Neural cell (in vitro differentiated cells): Measurements from ENCODE around the gene AGT. TPM values are rescaled to one million over a fixed set of nuclear protein-coding genes. Genes with fewer than 3 reads are reported as not detected.

Experiments
- H2AFZ ChIP-seq: fragments of 200-600, 300-800 bp; sonication (generic), shearing (Covaris generic); 2 replicates; pipeline ENCODE4 v1.6.0; 2014; ENCODE audit warnings: low read depth, mild to moderate bottlenecking, antibody characterized with exemption, low read length, moderate library complexity
- H3F3A ChIP-seq: fragments of 200-600 bp; shearing (Covaris generic); 2 replicates; pipeline ENCODE4 v1.6.1; 2016; ENCODE audit warnings: mild to moderate bottlenecking, moderate library complexity, mixed read lengths, antibody characterized with exemption, low read length; ENCODE audit not compliant: insufficient read depth, poor library complexity, severe bottlenecking
- H3K27ac ChIP-seq: fragments of 200-600, 300-800 bp; sonication (generic), shearing (Covaris generic); 2 replicates; pipeline ENCODE4 v1.5.1; 2014; ENCODE audit warnings: mild to moderate bottlenecking, low read length, moderate library complexity
- H3K27me3 ChIP-seq: fragments of 300-800, 200-600 bp; sonication (generic), shearing (Covaris generic); 2 replicates; pipeline ENCODE4 v1.6.0; 2014; ENCODE audit warnings: mild to moderate bottlenecking, low read depth, low read length, moderate library complexity; ENCODE audit not compliant: insufficient read depth
- H3K36me3 ChIP-seq: fragments of 300-800, 200-600 bp; sonication (generic), shearing (Covaris generic); 2 replicates; pipeline ENCODE4 v1.5.1; 2014; ENCODE audit warnings: mild to moderate bottlenecking, antibody characterized with exemption, low read length, moderate library complexity; ENCODE audit not compliant: insufficient read depth
- H3K4me2 ChIP-seq: fragments of 300-800, 200-600 bp; sonication (generic), shearing (Covaris generic); 2 replicates; pipeline ENCODE4 v1.6.0; 2014; ENCODE audit warnings: mild to moderate bottlenecking, low read length
- H3K4me3 ChIP-seq: fragments of 300-800, 200-600 bp; sonication (generic), shearing (Covaris generic); 2 replicates; pipeline ENCODE4 v1.5.1; 2014; ENCODE audit warnings: mild to moderate bottlenecking, low read length, moderate library complexity
- H3K79me2 ChIP-seq: fragments of 200-600 bp; shearing (Covaris generic); replicated peaks from 2 replicates; pipeline ENCODE4 v1.6.0; 2014; ENCODE audit warnings: mild to moderate bottlenecking, low read length, moderate library complexity; ENCODE audit not compliant: insufficient read depth
- H3K9ac ChIP-seq: fragments of 300-800, 200-600 bp; sonication (generic), shearing (Covaris generic); 2 replicates; pipeline ENCODE4 v1.6.1; 2016; ENCODE audit warnings: mild to moderate bottlenecking, low read length, mixed read lengths
- H3K9me2 ChIP-seq: fragments of 200-600 bp; shearing (Covaris generic); 2 replicates; pipeline ENCODE4 v1.6.1; 2016; ENCODE audit warnings: mild to moderate bottlenecking, low read length, mixed read lengths; ENCODE audit not compliant: insufficient read depth
- H3K9me3 ChIP-seq: fragments of 200-600, 300-800 bp; sonication (generic), shearing (Covaris generic); 2 replicates; pipeline ENCODE4 v1.6.1; 2016; ENCODE audit warnings: mild to moderate bottlenecking, mixed run types, low read length, moderate library complexity, mixed read lengths
- H4K20me1 ChIP-seq: fragments of 200-600 bp; shearing (Covaris generic); 2 replicates; pipeline ENCODE4 v1.6.1; 2016; ENCODE audit warnings: mild to moderate bottlenecking, mixed run types; ENCODE audit not compliant: insufficient read depth
- EP300 ChIP-seq: fragments of 450-650 bp; conservative IDR thresholded peaks from 2 replicates; pipeline ENCODE4 v1.6.1; 2014; ENCODE audit warnings: antibody characterized with exemption, mild to moderate bottlenecking, moderate library complexity; ENCODE audit not compliant: poor library complexity, severe bottlenecking
- EZH2 ChIP-seq: fragments of 200-600, 300-800 bp; shearing (Covaris generic), sonication (generic); IDR thresholded peaks from 2 replicates; pipeline ENCODE4 v1.6.1; 2014; ENCODE audit warnings: antibody characterized with exemption, low read length, borderline replicate concordance, mild to moderate bottlenecking; ENCODE audit not compliant: insufficient read depth, poor library complexity, severe bottlenecking
- MXI1 ChIP-seq: fragments of 450-650 bp; conservative IDR thresholded peaks from 2 replicates; pipeline ENCODE4 v1.6.1; 2014; ENCODE audit warnings: antibody characterized with exemption, mild to moderate bottlenecking; ENCODE audit not compliant: poor library complexity, severe bottlenecking
- POLR2AphosphoS5 ChIP-seq: IDR thresholded peaks from 2 replicates; pipeline ENCODE4 v1.6.1; 2012
- RAD21 ChIP-seq: fragments of 450-650 bp; conservative IDR thresholded peaks from 2 replicates; pipeline ENCODE4 v1.6.1; 2014; ENCODE audit warnings: antibody characterized with exemption, mild to moderate bottlenecking, moderate library complexity
- SMC3 ChIP-seq: fragments of 450-650 bp; conservative IDR thresholded peaks from 2 replicates; pipeline ENCODE4 v1.6.1; 2014; ENCODE audit warnings: antibody characterized with exemption, mild to moderate bottlenecking, moderate library complexity; ENCODE audit not compliant: poor library complexity
- TAF1 ChIP-seq: IDR thresholded peaks from 2 replicates; pipeline ENCODE4 v1.6.1; 2012; ENCODE audit warnings: low read depth
- polyA plus RNA-seq: library from polyadenylated mRNA; depleted of rRNA; stranded (reverse); fragments of >200 nt; gene quantifications from 2 replicates; pipeline ENCODE4 v1.2.3, GENCODE V29; 2014
- TF ChIP-seq, protein P1 (sequence below): IDR thresholded peaks from 2 replicates; pipeline ENCODE4 v1.6.1; 2012; ENCODE audit warnings: borderline replicate concordance
- TF ChIP-seq, protein P2 (sequence below): fragments of 450-650 bp; IDR thresholded peaks from 2 replicates; pipeline ENCODE4 v1.5.1; 2014; ENCODE audit warnings: antibody characterized with exemption, mild to moderate bottlenecking, moderate library complexity; ENCODE audit not compliant: poor library complexity, severe bottlenecking

Gene AGT
- polyA plus RNA-seq, 1 donor from 2014 or later: not detected

- Histone ChIP-seq H3K79me2 (no peaks in the 10 kb centered on the region), H3K27me3 (no peaks in the 10 kb centered on the region), H2AFZ (no peak overlapping the region), H4K20me1 (no peaks in the 10 kb centered on the region), H3K36me3 (no peaks in the 10 kb centered on the region), H3K4me2 (no peak overlapping the region), H3K4me3 (no peak overlapping the region), H3K27ac (no peak overlapping the region), H3F3A (no peaks in the 10 kb centered on the region), H3K9me3 (no peaks in the 10 kb centered on the region), H3K9me2 (no peaks in the 10 kb centered on the region), H3K9ac (no peak overlapping the region)
- TF ChIP-seq POLR2AphosphoS5 (no peak), SMC3 (no peak), MXI1 (no peak), TAF1 (no peak), EZH2 (no peak), EP300 (no peak), RAD21 (no peak)
- TF ChIP-seq, protein P1, sequence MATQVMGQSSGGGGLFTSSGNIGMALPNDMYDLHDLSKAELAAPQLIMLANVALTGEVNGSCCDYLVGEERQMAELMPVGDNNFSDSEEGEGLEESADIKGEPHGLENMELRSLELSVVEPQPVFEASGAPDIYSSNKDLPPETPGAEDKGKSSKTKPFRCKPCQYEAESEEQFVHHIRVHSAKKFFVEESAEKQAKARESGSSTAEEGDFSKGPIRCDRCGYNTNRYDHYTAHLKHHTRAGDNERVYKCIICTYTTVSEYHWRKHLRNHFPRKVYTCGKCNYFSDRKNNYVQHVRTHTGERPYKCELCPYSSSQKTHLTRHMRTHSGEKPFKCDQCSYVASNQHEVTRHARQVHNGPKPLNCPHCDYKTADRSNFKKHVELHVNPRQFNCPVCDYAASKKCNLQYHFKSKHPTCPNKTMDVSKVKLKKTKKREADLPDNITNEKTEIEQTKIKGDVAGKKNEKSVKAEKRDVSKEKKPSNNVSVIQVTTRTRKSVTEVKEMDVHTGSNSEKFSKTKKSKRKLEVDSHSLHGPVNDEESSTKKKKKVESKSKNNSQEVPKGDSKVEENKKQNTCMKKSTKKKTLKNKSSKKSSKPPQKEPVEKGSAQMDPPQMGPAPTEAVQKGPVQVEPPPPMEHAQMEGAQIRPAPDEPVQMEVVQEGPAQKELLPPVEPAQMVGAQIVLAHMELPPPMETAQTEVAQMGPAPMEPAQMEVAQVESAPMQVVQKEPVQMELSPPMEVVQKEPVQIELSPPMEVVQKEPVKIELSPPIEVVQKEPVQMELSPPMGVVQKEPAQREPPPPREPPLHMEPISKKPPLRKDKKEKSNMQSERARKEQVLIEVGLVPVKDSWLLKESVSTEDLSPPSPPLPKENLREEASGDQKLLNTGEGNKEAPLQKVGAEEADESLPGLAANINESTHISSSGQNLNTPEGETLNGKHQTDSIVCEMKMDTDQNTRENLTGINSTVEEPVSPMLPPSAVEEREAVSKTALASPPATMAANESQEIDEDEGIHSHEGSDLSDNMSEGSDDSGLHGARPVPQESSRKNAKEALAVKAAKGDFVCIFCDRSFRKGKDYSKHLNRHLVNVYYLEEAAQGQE: no peak
- TF ChIP-seq, protein P2, sequence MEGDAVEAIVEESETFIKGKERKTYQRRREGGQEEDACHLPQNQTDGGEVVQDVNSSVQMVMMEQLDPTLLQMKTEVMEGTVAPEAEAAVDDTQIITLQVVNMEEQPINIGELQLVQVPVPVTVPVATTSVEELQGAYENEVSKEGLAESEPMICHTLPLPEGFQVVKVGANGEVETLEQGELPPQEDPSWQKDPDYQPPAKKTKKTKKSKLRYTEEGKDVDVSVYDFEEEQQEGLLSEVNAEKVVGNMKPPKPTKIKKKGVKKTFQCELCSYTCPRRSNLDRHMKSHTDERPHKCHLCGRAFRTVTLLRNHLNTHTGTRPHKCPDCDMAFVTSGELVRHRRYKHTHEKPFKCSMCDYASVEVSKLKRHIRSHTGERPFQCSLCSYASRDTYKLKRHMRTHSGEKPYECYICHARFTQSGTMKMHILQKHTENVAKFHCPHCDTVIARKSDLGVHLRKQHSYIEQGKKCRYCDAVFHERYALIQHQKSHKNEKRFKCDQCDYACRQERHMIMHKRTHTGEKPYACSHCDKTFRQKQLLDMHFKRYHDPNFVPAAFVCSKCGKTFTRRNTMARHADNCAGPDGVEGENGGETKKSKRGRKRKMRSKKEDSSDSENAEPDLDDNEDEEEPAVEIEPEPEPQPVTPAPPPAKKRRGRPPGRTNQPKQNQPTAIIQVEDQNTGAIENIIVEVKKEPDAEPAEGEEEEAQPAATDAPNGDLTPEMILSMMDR: no peak
These were observed 25.8 kb upstream of the AGT start for GRCh38 chr1:230739564-230740290.

GRCh38 chr1:230737622-230738262, 23.8 kb upstream of the AGT start:
- H3K9ac ChIP-seq: no peak overlapping the region
- H3K36me3 ChIP-seq: no peaks in the 10 kb centered on the region
- no peaks in the 10 kb centered on the region for H3K9me2 ChIP-seq
- no peaks in the 10 kb centered on the region for H3K79me2 ChIP-seq
- no peak overlapping the region for H3K27ac ChIP-seq
- H3K4me3 ChIP-seq: no peak overlapping the region
- H3K4me2 ChIP-seq: no peak overlapping the region
- H3K9me3 ChIP-seq: no peaks in the 10 kb centered on the region
- H2AFZ ChIP-seq: no peak overlapping the region
- no peaks in the 10 kb centered on the region for H4K20me1 ChIP-seq
- H3K27me3 ChIP-seq: no peaks in the 10 kb centered on the region
- no peak for TF ChIP-seq POLR2AphosphoS5
- no peak for TF ChIP-seq SMC3
- TF ChIP-seq TAF1: no peak
- TF ChIP-seq EZH2: no peak
- no peak for TF ChIP-seq MXI1
- TF ChIP-seq EP300: no peak
- TF ChIP-seq, protein P1: no peak
- TF ChIP-seq, protein P2: no peak
- TF ChIP-seq RAD21: no peak
- no peaks in the 10 kb centered on the region for H3F3A ChIP-seq
